ENCODE data around the gene SEMA5A.

DNA sequence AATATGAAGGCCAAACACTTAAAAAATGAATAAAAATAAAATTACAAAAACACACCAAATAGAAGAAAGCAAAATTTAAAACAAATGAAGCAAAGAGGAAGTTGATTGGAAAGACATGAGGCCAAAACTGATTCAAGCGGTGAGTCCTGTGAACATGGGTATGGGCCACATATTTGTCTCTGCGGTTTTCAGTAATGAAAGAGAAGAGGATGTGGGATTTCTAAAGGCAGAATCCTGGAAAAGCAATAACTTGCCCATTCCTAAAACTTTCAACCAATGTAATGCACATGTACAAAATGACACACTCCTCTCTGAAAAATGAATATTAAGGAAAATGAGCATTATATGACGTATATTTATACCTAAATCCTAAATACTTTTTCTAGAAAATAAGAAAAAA lies 263.7 kb downstream of the SEMA5A start:
- TF ChIP-seq, protein P1, sequence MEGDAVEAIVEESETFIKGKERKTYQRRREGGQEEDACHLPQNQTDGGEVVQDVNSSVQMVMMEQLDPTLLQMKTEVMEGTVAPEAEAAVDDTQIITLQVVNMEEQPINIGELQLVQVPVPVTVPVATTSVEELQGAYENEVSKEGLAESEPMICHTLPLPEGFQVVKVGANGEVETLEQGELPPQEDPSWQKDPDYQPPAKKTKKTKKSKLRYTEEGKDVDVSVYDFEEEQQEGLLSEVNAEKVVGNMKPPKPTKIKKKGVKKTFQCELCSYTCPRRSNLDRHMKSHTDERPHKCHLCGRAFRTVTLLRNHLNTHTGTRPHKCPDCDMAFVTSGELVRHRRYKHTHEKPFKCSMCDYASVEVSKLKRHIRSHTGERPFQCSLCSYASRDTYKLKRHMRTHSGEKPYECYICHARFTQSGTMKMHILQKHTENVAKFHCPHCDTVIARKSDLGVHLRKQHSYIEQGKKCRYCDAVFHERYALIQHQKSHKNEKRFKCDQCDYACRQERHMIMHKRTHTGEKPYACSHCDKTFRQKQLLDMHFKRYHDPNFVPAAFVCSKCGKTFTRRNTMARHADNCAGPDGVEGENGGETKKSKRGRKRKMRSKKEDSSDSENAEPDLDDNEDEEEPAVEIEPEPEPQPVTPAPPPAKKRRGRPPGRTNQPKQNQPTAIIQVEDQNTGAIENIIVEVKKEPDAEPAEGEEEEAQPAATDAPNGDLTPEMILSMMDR (IDR thresholded peaks at IDR 0.05): no peak
- TF ChIP-seq EZH2 (IDR thresholded peaks at IDR 0.05): no peak
